Activated naive CD8-positive, alpha-beta T cell (primary cell): ENCODE measurements around the gene PTPN14.

Source experiments
- H3K27ac Mint-ChIP-seq: one replicate; pipeline ENCODE4 v1.8.0; 2021; ENCODE audit warnings: mixed read lengths
- H3K27me3 Mint-ChIP-seq: one replicate; pipeline ENCODE4 v1.8.0; 2021; ENCODE audit warnings: mixed read lengths
- H3K36me3 Mint-ChIP-seq: one replicate; pipeline ENCODE4 v1.8.0; 2021; ENCODE audit warnings: mixed read lengths
- H3K4me1 Mint-ChIP-seq: one replicate; pipeline ENCODE4 v1.8.0; 2021; ENCODE audit warnings: low read depth, mixed read lengths
- H3K4me3 Mint-ChIP-seq: one replicate; pipeline ENCODE4 v1.8.0; 2021; ENCODE audit warnings: mild to moderate bottlenecking, mixed read lengths
- H3K9me3 Mint-ChIP-seq: one replicate; pipeline ENCODE4 v1.8.0; 2021; ENCODE audit warnings: low read depth, mixed read lengths

PTPN14 gene

GRCh38 chr1:214378492-214378891, 172.9 kb downstream of the PTPN14 start:
- Mint-ChIP-seq H3K4me1 (no peaks in the 10 kb centered on the region), H3K36me3 (no peaks in the 10 kb centered on the region), H3K9me3 (no peaks in the 10 kb centered on the region), H3K27me3 (no peaks in the 10 kb centered on the region), H3K27ac (no peak overlapping the region), H3K4me3 (no peak overlapping the region)

GRCh38 chr1:214377886-214378285, 173.5 kb downstream of the PTPN14 start:
- H3K4me3 Mint-ChIP-seq, result no peak overlapping the region
- H3K4me1 Mint-ChIP-seq, result no peaks in the 10 kb centered on the region
- H3K27ac Mint-ChIP-seq, result no peak overlapping the region
- H3K9me3 Mint-ChIP-seq, result no peaks in the 10 kb centered on the region
- no peaks in the 10 kb centered on the region for H3K36me3 Mint-ChIP-seq
- no peaks in the 10 kb centered on the region for H3K27me3 Mint-ChIP-seq

DNA sequence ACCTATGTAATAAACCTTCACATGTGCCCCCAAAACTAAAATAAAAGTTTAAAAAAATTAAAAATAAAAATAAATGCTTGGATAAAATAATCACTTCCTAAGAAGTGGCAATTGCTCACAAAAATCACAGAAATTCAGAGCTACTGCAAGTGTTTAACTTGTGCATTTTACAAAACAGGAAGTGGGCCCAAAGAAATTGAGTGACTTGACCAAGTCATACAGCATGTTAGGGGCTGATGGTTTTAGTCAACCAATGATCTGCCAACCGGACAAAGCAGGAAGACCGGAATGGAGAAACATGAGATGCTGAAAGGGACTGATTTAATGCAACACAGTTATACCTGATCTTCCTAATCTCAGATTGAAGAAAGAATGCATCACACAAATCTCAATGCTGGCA, 173.9 kb downstream of the PTPN14 start:
- H3K27ac Mint-ChIP-seq, result no peak overlapping the region
- no peak overlapping the region for H3K4me3 Mint-ChIP-seq
- H3K36me3 Mint-ChIP-seq, result no peaks in the 10 kb centered on the region
- H3K4me1 Mint-ChIP-seq, result no peaks in the 10 kb centered on the region
- H3K9me3 Mint-ChIP-seq, result no peaks in the 10 kb centered on the region
- H3K27me3 Mint-ChIP-seq, result no peaks in the 10 kb centered on the region

- no peak overlapping the region for H3K27ac Mint-ChIP-seq
- no peaks in the 10 kb centered on the region for H3K36me3 Mint-ChIP-seq
- H3K27me3 Mint-ChIP-seq, result peaks cover 6% of the 10 kb centered on the region
- H3K4me3 Mint-ChIP-seq, result no peak overlapping the region
- H3K9me3 Mint-ChIP-seq, result no peaks in the 10 kb centered on the region
- H3K4me1 Mint-ChIP-seq, result no peaks in the 10 kb centered on the region
Observed at GRCh38 chr1:214372092-214372491, 179.3 kb downstream of the PTPN14 start.

GRCh38 chr1:214370615-214371014, 180.8 kb downstream of the PTPN14 start:
- no peaks in the 10 kb centered on the region for H3K4me1 Mint-ChIP-seq
- peaks cover 10% of the 10 kb centered on the region for H3K27me3 Mint-ChIP-seq
- no peaks in the 10 kb centered on the region for H3K9me3 Mint-ChIP-seq
- no peaks in the 10 kb centered on the region for H3K36me3 Mint-ChIP-seq
- H3K27ac Mint-ChIP-seq, result no peak overlapping the region
- no peak overlapping the region for H3K4me3 Mint-ChIP-seq

GRCh38 chr1:214369364-214369763, 182.0 kb downstream of the PTPN14 start:
- Mint-ChIP-seq H3K4me1 (no peaks in the 10 kb centered on the region), H3K36me3 (no peaks in the 10 kb centered on the region), H3K27ac (no peak overlapping the region), H3K4me3 (no peak overlapping the region), H3K9me3 (no peaks in the 10 kb centered on the region), H3K27me3 (peaks cover 10% of the 10 kb centered on the region)

GRCh38 chr1:214367841-214368240, 183.6 kb downstream of the PTPN14 start:
- H3K27me3 Mint-ChIP-seq, result peaks cover 11% of the 10 kb centered on the region
- H3K9me3 Mint-ChIP-seq, result no peaks in the 10 kb centered on the region
- no peak overlapping the region for H3K4me3 Mint-ChIP-seq
- no peaks in the 10 kb centered on the region for H3K4me1 Mint-ChIP-seq
- no peaks in the 10 kb centered on the region for H3K36me3 Mint-ChIP-seq
- H3K27ac Mint-ChIP-seq, result no peak overlapping the region

GRCh38 chr1:214364786-214365295, 186.6 kb downstream of the PTPN14 start:
- H3K27me3 Mint-ChIP-seq, result peaks cover 28% of the 10 kb centered on the region
- H3K4me3 Mint-ChIP-seq, result no peak overlapping the region
- H3K9me3 Mint-ChIP-seq, result no peaks in the 10 kb centered on the region
- H3K36me3 Mint-ChIP-seq, result no peaks in the 10 kb centered on the region
- H3K27ac Mint-ChIP-seq, result no peak overlapping the region
- no peaks in the 10 kb centered on the region for H3K4me1 Mint-ChIP-seq

DNA sequence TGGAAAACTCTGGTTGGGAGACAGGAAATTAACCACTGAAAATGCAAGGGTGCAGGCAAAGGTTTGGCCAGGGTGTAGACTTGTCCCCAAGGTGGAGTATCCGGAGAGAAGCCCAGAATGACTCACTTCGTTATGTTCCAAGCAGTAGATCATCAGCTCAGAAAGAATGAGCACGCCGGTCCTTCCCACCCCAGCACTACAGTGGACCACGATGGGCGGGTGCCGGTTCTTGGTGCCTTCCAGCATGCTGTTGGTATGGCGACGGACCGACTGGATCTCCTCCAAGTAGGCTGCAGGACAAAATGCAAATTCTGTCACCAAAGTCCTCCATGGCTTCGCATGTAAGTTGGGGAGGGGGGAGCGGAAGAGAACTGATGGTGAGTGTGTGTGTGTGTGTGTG, 187.0 kb downstream of the PTPN14 start:
- H3K4me1 Mint-ChIP-seq, result no peaks in the 10 kb centered on the region
- H3K36me3 Mint-ChIP-seq, result no peaks in the 10 kb centered on the region
- no peaks in the 10 kb centered on the region for H3K9me3 Mint-ChIP-seq
- peaks cover 29% of the 10 kb centered on the region for H3K27me3 Mint-ChIP-seq
- no peak overlapping the region for H3K4me3 Mint-ChIP-seq
- H3K27ac Mint-ChIP-seq, result no peak overlapping the region

DNA sequence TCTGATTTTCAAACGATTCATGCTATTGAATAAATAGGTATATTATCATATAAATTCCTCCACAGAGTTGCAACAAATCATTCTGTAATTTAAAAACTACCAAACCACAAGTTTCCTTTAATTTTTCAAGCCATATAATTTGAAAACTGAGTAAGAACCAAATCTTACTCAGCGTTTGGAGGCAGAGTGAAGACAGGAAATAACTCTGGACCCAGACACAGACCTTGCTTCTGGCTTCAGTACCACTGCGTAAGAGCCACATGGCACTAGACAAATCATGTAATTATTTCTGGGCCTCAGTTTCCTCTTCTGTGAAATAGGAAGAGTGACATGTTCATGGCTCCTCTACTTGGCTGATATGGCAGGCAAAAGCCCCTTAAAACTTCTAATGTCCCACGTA, 188.0 kb downstream of the PTPN14 start:
- Mint-ChIP-seq H3K27ac (no peak overlapping the region), H3K4me1 (no peaks in the 10 kb centered on the region), H3K9me3 (no peaks in the 10 kb centered on the region), H3K4me3 (no peak overlapping the region), H3K36me3 (no peaks in the 10 kb centered on the region), H3K27me3 (peaks cover 28% of the 10 kb centered on the region)

GRCh38 chr1:214362188-214362882, 189.1 kb downstream of the PTPN14 start:
- Mint-ChIP-seq H3K27me3 (peaks cover 26% of the 10 kb centered on the region), H3K4me1 (no peaks in the 10 kb centered on the region), H3K36me3 (no peaks in the 10 kb centered on the region), H3K9me3 (no peaks in the 10 kb centered on the region), H3K4me3 (no peak overlapping the region), H3K27ac (no peak overlapping the region)

- Mint-ChIP-seq H3K36me3 (no peaks in the 10 kb centered on the region), H3K4me3 (no peak overlapping the region), H3K9me3 (no peaks in the 10 kb centered on the region), H3K27ac (no peak overlapping the region), H3K27me3 (peaks cover 22% of the 10 kb centered on the region), H3K4me1 (no peaks in the 10 kb centered on the region)
Observed at GRCh38 chr1:214361636-214362035, 189.8 kb downstream of the PTPN14 start.

- Mint-ChIP-seq H3K4me3 (no peak overlapping the region), H3K27me3 (peaks cover 20% of the 10 kb centered on the region), H3K4me1 (no peaks in the 10 kb centered on the region), H3K27ac (no peak overlapping the region), H3K9me3 (no peaks in the 10 kb centered on the region), H3K36me3 (no peaks in the 10 kb centered on the region)
Observed at GRCh38 chr1:214360525-214361164, 190.8 kb downstream of the PTPN14 start.

DNA sequence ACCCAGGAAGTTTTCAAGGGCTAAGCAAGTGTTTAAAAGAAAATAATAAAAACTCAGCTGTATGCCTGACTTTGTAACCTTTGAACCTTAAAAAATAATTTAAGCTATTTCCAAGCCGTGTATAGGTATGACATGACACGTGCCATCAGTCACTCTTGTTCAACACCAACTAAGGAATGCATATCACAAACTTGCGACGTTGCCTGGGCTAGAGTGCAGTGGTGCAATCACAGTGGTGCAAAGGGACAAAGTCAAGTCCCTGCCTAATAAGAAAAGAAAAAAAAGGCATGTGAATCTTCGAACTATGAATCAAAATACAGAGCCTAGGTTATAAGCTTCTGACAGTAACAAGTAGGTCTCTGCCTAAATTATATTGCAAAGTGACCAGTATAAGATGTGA, 191.3 kb downstream of the PTPN14 start:
- H3K27ac Mint-ChIP-seq, result no peak overlapping the region
- H3K4me3 Mint-ChIP-seq, result no peak overlapping the region
- H3K4me1 Mint-ChIP-seq, result no peaks in the 10 kb centered on the region
- H3K36me3 Mint-ChIP-seq, result no peaks in the 10 kb centered on the region
- H3K27me3 Mint-ChIP-seq, result peaks cover 20% of the 10 kb centered on the region
- H3K9me3 Mint-ChIP-seq, result no peaks in the 10 kb centered on the region

DNA sequence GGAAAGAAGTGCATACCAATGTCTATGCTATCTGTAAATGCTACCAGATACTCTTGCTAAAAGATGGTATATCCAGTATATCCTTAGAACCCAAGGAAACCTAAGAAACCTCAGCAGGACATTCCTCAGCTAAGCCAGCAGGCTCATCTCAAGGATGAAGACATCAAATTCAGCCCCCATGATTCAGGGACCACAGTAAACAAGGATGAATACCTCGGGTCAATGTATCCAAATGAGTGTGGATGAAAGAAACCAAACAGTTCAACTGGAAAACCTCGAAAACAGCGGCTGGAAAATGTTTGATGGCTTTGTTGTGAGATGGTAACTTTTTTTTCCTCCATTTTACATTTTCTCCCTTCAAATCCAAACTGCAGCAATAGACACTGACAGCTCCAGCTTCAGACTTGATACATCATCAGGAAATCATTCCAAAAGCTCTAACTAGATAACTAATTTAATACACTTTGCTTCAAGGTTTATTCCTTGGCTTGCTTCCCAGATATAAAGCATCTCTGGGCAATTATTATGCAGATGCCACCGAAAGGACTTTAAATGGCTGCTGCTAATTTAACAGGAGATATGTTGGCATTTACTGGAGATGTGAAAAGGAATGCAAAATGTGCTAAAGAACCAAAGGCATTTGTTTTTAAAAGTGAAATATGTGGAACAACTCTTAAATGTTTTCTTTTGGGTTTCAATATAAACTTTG, 196.8 kb downstream of the PTPN14 start:
- Mint-ChIP-seq H3K36me3 (peaks cover 2% of the 10 kb centered on the region), H3K4me3 (no peak overlapping the region), H3K4me1 (no peaks in the 10 kb centered on the region), H3K27me3 (peaks cover 2% of the 10 kb centered on the region), H3K27ac (no peak overlapping the region), H3K9me3 (no peaks in the 10 kb centered on the region)
